OCI-LY3 (cell line): Measurements from ENCODE around the gene MRPL23.

Experiments
- H2AFZ ChIP-seq: fragments of 200-600, 300-600 bp; shearing (Covaris generic); 2 replicates; pipeline ENCODE4 v1.6.0; 2014; ENCODE audit warnings: antibody characterized with exemption, low read depth, low read length
- H3K27ac ChIP-seq: fragments of 200-600, 300-600 bp; sonication (generic); 2 replicates; pipeline ENCODE4 v1.5.1; 2014; ENCODE audit warnings: mild to moderate bottlenecking, low read length, moderate library complexity, mixed read lengths
- H3K27me3 ChIP-seq: fragments of 200-600, 300-600 bp; sonication (generic); 2 replicates; pipeline ENCODE4 v1.6.1; 2014; ENCODE audit warnings: low read depth, low read length, mixed read lengths
- H3K36me3 ChIP-seq: fragments of 200-600, 300-600 bp; sonication (generic); replicated peaks from 2 replicates; pipeline ENCODE3; 2014; ENCODE audit warnings: low read depth, low read length, mixed read lengths
- H3K4me1 ChIP-seq: fragments of 300-600, 200-600 bp; sonication (generic); 2 replicates; pipeline ENCODE4 v1.6.1; 2014; ENCODE audit warnings: low read length, mixed read lengths
- H3K4me2 ChIP-seq: fragments of 200-600, 300-600 bp; sonication (generic); 2 replicates; pipeline ENCODE4 v1.6.1; 2014; ENCODE audit warnings: low read length, mixed read lengths
- H3K4me3 ChIP-seq: fragments of 300-600, 200-600 bp; sonication (generic); 2 replicates; pipeline ENCODE4 v1.5.1; 2014; ENCODE audit warnings: antibody characterized with exemption, mild to moderate bottlenecking, low read length, moderate library complexity
- H3K79me2 ChIP-seq: fragments of 300-600, 200-600 bp; shearing (Covaris generic); 2 replicates; pipeline ENCODE4 v1.6.1; 2014; ENCODE audit warnings: mild to moderate bottlenecking, low read length, mixed read lengths
- H3K9ac ChIP-seq: fragments of 300-600, 200-600 bp; shearing (Covaris generic); 2 replicates; pipeline ENCODE4 v1.6.0; 2014; ENCODE audit warnings: mild to moderate bottlenecking, low read length, moderate library complexity
- H3K9me3 ChIP-seq: fragments of 200-600, 300-600 bp; shearing (Covaris generic); 2 replicates; pipeline ENCODE4 v1.6.1; 2014; ENCODE audit warnings: low read length, mixed read lengths; ENCODE audit not compliant: insufficient read depth
- H4K20me1 ChIP-seq: fragments of 200-600, 300-600 bp; sonication (generic); 2 replicates; pipeline ENCODE4 v1.6.1; 2016; ENCODE audit warnings: low read length, mixed read lengths; ENCODE audit not compliant: insufficient read depth
- EZH2phosphoT487 ChIP-seq: fragments of 200-600 bp; shearing (Covaris generic); IDR thresholded peaks from 2 replicates; pipeline ENCODE4 v1.6.1; 2018; ENCODE audit warnings: antibody characterized with exemption, mixed run types, low read depth
- TF ChIP-seq, protein P1 (sequence below): fragments of 200-600, 300-600 bp; sonication (generic); IDR thresholded peaks from 2 replicates; pipeline ENCODE4 v1.5.1; 2014; ENCODE audit warnings: antibody characterized with exemption, low read length, low read depth

Gene MRPL23

DNA sequence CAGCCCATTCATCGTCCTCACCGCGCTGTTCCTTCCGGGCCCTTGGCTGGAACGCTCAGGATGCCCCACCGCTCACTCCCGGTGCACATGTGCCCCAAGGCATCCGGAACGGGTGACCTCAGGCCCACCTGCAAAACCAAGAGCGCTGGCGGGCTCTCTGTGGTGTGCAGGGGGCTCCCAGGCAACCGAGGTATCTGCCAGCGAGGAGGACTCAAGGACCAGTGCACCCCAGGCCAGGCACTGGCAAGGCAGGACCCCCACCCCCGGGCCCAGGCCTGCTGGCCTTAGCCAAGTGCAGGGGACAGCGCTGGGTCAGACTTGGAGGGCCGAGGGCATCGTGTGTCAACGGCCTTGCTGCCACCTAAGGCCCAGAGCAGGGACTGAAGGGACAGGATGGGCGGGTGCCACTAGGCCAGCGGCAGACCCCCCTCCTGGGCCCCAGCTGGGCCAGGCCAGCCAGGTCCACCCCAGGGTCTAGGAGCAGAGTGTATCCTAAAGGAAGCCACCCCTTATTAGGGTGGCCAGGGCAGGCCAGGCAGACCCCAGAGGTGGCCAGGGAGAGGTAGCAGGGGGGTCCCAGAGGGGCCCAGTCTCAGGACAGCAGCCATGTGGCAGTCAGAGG lies 19.2 kb upstream of the MRPL23 start:
- H3K79me2 ChIP-seq = no peaks in the 10 kb centered on the region
- TF ChIP-seq, protein P1, sequence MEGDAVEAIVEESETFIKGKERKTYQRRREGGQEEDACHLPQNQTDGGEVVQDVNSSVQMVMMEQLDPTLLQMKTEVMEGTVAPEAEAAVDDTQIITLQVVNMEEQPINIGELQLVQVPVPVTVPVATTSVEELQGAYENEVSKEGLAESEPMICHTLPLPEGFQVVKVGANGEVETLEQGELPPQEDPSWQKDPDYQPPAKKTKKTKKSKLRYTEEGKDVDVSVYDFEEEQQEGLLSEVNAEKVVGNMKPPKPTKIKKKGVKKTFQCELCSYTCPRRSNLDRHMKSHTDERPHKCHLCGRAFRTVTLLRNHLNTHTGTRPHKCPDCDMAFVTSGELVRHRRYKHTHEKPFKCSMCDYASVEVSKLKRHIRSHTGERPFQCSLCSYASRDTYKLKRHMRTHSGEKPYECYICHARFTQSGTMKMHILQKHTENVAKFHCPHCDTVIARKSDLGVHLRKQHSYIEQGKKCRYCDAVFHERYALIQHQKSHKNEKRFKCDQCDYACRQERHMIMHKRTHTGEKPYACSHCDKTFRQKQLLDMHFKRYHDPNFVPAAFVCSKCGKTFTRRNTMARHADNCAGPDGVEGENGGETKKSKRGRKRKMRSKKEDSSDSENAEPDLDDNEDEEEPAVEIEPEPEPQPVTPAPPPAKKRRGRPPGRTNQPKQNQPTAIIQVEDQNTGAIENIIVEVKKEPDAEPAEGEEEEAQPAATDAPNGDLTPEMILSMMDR = no peak
- TF ChIP-seq EZH2phosphoT487 = no peak
- no peaks in the 10 kb centered on the region for H4K20me1 ChIP-seq
- no peak overlapping the region for H3K9ac ChIP-seq
- no peaks in the 10 kb centered on the region for H3K36me3 ChIP-seq
- peaks cover 18% of the 10 kb centered on the region; the same call in 1 of the 2 replicates for H3K27me3 ChIP-seq
- no peak overlapping the region for H3K4me2 ChIP-seq
- H3K27ac ChIP-seq = no peak overlapping the region
- no peak overlapping the region for H2AFZ ChIP-seq
- no peaks in the 10 kb centered on the region for H3K9me3 ChIP-seq
- H3K4me1 ChIP-seq = no peaks in the 10 kb centered on the region
- H3K4me3 ChIP-seq = no peak overlapping the region

DNA sequence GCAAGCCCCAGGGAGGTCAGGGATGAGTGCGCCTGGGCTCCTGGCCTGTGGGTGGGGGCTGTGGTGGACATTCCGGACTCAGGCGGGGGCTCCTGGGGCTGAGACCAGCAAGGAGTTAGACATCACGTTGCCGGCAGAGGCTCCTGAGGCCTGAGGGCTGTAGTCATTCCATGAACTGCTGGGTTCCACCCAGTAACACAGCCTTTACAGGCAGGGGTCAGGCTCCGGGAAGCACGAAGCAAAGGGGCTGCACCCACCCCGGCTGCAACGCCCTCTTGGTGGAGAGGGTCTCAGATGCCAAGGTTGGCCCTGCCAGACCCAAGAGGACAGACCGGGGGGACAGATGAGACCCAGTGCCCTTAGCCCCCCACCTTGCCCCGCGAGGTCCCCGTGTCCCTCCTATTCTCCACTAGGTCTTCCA lies 18.7 kb upstream of the MRPL23 start:
- H3K27me3 ChIP-seq = peaks cover 17% of the 10 kb centered on the region; the same call in 1 of the 2 replicates
- no peak overlapping the region for H3K9ac ChIP-seq
- H3K36me3 ChIP-seq = no peaks in the 10 kb centered on the region
- no peak overlapping the region for H3K27ac ChIP-seq
- H2AFZ ChIP-seq = no peak overlapping the region
- no peak overlapping the region for H3K4me3 ChIP-seq
- no peaks in the 10 kb centered on the region for H3K79me2 ChIP-seq
- no peaks in the 10 kb centered on the region for H3K9me3 ChIP-seq
- H3K4me2 ChIP-seq = no peak overlapping the region
- no peaks in the 10 kb centered on the region for H4K20me1 ChIP-seq
- TF ChIP-seq EZH2phosphoT487 = no peak
- TF ChIP-seq, protein P1 = no peak
- no peaks in the 10 kb centered on the region for H3K4me1 ChIP-seq

GRCh38 chr11:1928891-1929541 lies 18.1 kb upstream of the MRPL23 start:
- Histone ChIP-seq H3K4me1 (no peaks in the 10 kb centered on the region), H3K79me2 (no peaks in the 10 kb centered on the region), H3K36me3 (no peaks in the 10 kb centered on the region), H3K4me3 (no peak overlapping the region), H3K9me3 (no peaks in the 10 kb centered on the region), H4K20me1 (no peaks in the 10 kb centered on the region), H3K4me2 (no peak overlapping the region), H3K9ac (no peak overlapping the region), H2AFZ (no peak overlapping the region), H3K27me3 (peaks cover 11% of the 10 kb centered on the region; the same call in 1 of the 2 replicates), H3K27ac (no peak overlapping the region)
- TF ChIP-seq, protein P1 = no peak
- no peak for TF ChIP-seq EZH2phosphoT487

DNA sequence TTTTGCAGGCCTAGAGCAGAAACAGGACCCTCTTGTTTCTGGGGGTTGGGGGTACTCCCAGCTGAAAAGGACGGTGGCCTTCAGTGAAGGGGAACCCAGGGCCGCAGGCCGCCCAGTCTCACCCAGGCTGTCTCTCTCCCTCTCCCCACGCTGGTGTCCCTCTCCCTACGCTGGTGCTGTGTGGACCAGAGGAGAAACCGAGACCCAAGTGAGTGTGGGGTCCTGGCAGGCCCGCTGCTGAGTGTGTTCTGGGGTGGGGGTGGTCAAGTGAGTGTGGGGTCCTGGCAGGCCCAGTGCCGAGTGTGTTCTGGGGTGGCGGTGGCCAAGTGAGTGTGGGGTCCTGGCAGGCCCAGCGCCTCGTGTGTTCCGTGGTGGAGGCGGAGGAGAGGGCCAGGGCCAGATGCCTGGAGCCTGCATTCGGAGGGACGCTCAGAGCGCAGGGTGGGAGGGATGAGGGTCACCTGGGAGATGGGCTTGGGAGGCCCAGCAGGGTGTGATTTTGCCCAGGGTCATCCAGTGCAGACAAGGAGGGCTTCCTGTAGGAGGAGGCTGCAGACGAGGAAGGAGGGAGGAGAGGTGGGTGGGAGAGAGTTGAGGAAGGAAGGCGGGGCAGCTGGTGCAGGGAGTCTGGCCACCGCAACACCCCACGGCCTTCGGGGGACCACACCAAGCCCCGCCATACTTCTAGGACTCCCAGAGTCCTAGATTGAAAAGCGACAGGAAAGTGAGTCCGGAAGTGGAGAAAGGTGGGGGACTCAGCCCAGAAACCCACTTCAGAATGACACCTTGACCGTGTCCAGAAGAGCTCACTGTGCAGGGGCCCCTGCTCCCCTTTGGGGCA lies 17.3 kb upstream of the MRPL23 start:
- H3K27me3 ChIP-seq = 0 out of 2 replicates have a peak, but pooled peaks cover 10% of the 10 kb centered on the region
- H3K27ac ChIP-seq = no peak overlapping the region
- no peak overlapping the region for H3K9ac ChIP-seq
- H4K20me1 ChIP-seq = no peaks in the 10 kb centered on the region
- no peaks in the 10 kb centered on the region for H3K36me3 ChIP-seq
- no peaks in the 10 kb centered on the region for H3K79me2 ChIP-seq
- no peak for TF ChIP-seq EZH2phosphoT487
- TF ChIP-seq, protein P1 = no peak
- no peaks in the 10 kb centered on the region for H3K4me1 ChIP-seq
- H3K9me3 ChIP-seq = no peaks in the 10 kb centered on the region
- H3K4me2 ChIP-seq = no peak overlapping the region
- H2AFZ ChIP-seq = no peak overlapping the region
- no peak overlapping the region for H3K4me3 ChIP-seq
